SU-DHL-6 (cell line): ENCODE results near the gene RARA.

Experiments
- EZH2phosphoT487 ChIP-seq: fragments of 200-600 bp; sonication (generic), shearing (Covaris generic); conservative IDR thresholded peaks from 2 replicates; pipeline ENCODE4 v1.6.1; 2018; ENCODE audit warnings: mild to moderate bottlenecking, antibody characterized with exemption, low read length, moderate library complexity, mixed read lengths
- TF ChIP-seq, protein P1 (sequence below): fragments of 200-600 bp; sonication (generic); IDR thresholded peaks from one replicate; pipeline ENCODE4 v1.5.1; 2017; ENCODE audit warnings: antibody characterized with exemption, mild to moderate bottlenecking, low read length, moderate library complexity; ENCODE audit not compliant: insufficient read depth, poor library complexity, severe bottlenecking

DNA sequence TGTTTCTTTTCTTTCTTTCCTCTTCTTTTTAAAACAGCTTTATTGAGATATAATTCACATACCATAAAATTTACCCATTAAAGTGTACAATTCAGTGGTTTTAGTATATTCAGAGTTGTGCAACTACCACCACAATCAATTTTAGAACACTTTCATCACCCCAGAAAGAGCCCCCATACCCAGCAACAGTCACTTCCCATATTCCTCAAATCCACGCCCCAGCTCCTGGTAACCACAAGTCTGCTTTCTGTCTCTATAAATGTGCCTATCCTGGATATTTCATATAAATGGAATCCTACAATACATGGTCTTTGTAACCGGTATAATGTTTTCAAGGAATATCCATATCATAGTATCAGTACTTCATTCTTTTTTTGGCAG, 19.4 kb downstream of the RARA start:
- TF ChIP-seq, protein P1, sequence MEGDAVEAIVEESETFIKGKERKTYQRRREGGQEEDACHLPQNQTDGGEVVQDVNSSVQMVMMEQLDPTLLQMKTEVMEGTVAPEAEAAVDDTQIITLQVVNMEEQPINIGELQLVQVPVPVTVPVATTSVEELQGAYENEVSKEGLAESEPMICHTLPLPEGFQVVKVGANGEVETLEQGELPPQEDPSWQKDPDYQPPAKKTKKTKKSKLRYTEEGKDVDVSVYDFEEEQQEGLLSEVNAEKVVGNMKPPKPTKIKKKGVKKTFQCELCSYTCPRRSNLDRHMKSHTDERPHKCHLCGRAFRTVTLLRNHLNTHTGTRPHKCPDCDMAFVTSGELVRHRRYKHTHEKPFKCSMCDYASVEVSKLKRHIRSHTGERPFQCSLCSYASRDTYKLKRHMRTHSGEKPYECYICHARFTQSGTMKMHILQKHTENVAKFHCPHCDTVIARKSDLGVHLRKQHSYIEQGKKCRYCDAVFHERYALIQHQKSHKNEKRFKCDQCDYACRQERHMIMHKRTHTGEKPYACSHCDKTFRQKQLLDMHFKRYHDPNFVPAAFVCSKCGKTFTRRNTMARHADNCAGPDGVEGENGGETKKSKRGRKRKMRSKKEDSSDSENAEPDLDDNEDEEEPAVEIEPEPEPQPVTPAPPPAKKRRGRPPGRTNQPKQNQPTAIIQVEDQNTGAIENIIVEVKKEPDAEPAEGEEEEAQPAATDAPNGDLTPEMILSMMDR = no peak
- TF ChIP-seq EZH2phosphoT487 = no peak
